ENCODE results near the gene KRT13.

KRT13 gene

DNA sequence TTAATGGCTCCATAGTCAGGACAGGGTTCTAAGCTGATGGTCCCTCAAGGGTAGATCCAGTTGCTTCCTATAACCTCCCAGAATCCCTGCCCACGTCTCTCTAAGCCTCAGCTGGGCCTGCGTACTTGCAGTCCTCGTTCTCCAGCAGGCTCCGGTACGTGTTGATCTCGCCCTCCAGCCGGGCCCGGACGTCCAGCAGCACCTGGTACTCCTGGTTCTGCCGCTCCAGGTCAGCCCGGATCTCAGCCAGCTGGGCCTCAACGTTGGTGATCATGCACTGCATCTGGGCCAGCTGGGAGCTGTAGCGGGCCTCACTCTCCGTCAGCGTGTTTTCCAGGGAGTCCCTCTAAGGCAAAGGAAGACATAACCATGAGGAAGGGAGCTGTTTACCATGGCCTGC is 42.7 kb downstream of the KRT13 start:
- Histone ChIP-seq H3K9ac (ENCODE audit: low read length) (no peak overlapping the region), H4K20me1 (ENCODE audit: insufficient read depth, low read length) (no peaks in the 10 kb centered on the region), H3K36me3 (ENCODE audit: insufficient read depth, low read length) (no peaks in the 10 kb centered on the region), H3K9me2 (ENCODE audit: low read depth, low read length) (no peaks in the 10 kb centered on the region), H3K4me3 (ENCODE audit: low read depth, low read length, poor library complexity, severe bottlenecking) (no peak overlapping the region), H3K27ac (ENCODE audit: low read depth, low read length, poor library complexity, severe bottlenecking) (no peak overlapping the region), H3K27me3 (ENCODE audit: insufficient read depth, low read length) (peaks cover 4% of the 10 kb centered on the region; the same call in 1 of the 2 replicates), H3K9me3 (ENCODE audit: low read length) (no peaks in the 10 kb centered on the region), H3F3A (ENCODE audit: insufficient read depth, low read length) (no peaks in the 10 kb centered on the region), H3K4me1 (ENCODE audit: insufficient read depth, low read length, severe bottlenecking) (no peaks in the 10 kb centered on the region), H2AFZ (ENCODE audit: low read length) (no peak overlapping the region), H3K79me2 (ENCODE audit: insufficient read depth, low read length) (no peaks in the 10 kb centered on the region), H3K4me2 (ENCODE audit: low read length) (no peak overlapping the region)
- no peak for TF ChIP-seq EZH2 (IDR thresholded peaks at IDR 0.05; ENCODE audit: borderline replicate concordance, low read length)
- TF ChIP-seq, protein P1, sequence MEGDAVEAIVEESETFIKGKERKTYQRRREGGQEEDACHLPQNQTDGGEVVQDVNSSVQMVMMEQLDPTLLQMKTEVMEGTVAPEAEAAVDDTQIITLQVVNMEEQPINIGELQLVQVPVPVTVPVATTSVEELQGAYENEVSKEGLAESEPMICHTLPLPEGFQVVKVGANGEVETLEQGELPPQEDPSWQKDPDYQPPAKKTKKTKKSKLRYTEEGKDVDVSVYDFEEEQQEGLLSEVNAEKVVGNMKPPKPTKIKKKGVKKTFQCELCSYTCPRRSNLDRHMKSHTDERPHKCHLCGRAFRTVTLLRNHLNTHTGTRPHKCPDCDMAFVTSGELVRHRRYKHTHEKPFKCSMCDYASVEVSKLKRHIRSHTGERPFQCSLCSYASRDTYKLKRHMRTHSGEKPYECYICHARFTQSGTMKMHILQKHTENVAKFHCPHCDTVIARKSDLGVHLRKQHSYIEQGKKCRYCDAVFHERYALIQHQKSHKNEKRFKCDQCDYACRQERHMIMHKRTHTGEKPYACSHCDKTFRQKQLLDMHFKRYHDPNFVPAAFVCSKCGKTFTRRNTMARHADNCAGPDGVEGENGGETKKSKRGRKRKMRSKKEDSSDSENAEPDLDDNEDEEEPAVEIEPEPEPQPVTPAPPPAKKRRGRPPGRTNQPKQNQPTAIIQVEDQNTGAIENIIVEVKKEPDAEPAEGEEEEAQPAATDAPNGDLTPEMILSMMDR (IDR thresholded peaks at IDR 0.05; ENCODE audit: low read length): no peak

DNA sequence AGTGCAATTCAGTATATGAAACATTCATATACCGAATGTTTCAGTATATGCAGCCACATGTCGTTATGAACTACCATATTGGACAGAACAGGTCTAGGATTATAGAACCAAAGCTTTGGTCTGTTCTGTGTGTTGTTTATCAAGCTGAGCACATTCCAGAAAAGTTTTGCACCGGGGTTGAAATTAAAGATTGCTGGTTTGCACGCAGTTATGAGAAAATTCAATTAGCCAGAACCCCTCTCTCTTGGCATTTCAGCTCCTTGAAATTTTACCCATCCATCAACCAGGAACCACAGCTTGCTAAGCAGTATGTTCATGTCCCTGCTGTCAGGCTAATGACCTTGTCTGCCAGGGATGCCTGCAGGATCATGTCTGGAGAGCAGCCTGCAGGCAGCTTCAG is 47.7 kb downstream of the KRT13 start:
- H3K9me3 ChIP-seq (ENCODE audit: low read length): no peaks in the 10 kb centered on the region
- H3K79me2 ChIP-seq (ENCODE audit: insufficient read depth, low read length): no peaks in the 10 kb centered on the region
- no peaks in the 10 kb centered on the region for H3K36me3 ChIP-seq (ENCODE audit: insufficient read depth, low read length)
- no peaks in the 10 kb centered on the region for H3F3A ChIP-seq (ENCODE audit: insufficient read depth, low read length)
- peaks cover 4% of the 10 kb centered on the region; the same call in 1 of the 2 replicates for H3K27me3 ChIP-seq (ENCODE audit: insufficient read depth, low read length)
- TF ChIP-seq EZH2 (IDR thresholded peaks at IDR 0.05; ENCODE audit: borderline replicate concordance, low read length): no peak
- TF ChIP-seq, protein P1 (IDR thresholded peaks at IDR 0.05; ENCODE audit: low read length): no peak
- H3K9me2 ChIP-seq (ENCODE audit: low read depth, low read length): no peaks in the 10 kb centered on the region
- no peak overlapping the region for H3K4me2 ChIP-seq (ENCODE audit: low read length)
- no peak overlapping the region for H2AFZ ChIP-seq (ENCODE audit: low read length)
- no peaks in the 10 kb centered on the region for H3K4me1 ChIP-seq (ENCODE audit: insufficient read depth, low read length, severe bottlenecking)
- no peaks in the 10 kb centered on the region for H4K20me1 ChIP-seq (ENCODE audit: insufficient read depth, low read length)
- no peak overlapping the region for H3K9ac ChIP-seq (ENCODE audit: low read length)
- H3K4me3 ChIP-seq (ENCODE audit: low read depth, low read length, poor library complexity, severe bottlenecking): no peak overlapping the region
- no peak overlapping the region for H3K27ac ChIP-seq (ENCODE audit: low read depth, low read length, poor library complexity, severe bottlenecking)

DNA sequence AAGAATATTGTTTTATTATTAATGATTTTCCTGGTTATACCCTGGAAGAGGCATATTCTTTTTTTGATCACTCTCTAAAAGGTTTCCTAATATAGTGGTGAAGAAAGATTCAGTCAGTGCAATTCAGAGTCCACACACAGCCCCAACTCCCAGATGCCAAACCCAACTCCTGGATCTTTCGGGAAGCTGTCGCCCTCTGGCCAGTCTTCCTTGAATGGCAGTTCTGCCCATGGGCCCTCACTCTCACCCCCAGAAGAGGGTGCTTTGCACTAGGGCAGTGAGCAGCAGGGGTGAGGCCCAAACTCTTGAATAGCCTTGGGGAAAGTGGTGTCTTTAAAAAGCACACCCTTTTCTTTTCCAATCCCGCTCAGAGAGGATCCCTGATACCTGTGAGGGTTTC is 49.2 kb downstream of the KRT13 start:
- H3K36me3 ChIP-seq (ENCODE audit: insufficient read depth, low read length): no peaks in the 10 kb centered on the region
- H3K9me3 ChIP-seq (ENCODE audit: low read length): no peaks in the 10 kb centered on the region
- no peak overlapping the region for H3K4me3 ChIP-seq (ENCODE audit: low read depth, low read length, poor library complexity, severe bottlenecking)
- TF ChIP-seq, protein P1 (IDR thresholded peaks at IDR 0.05; ENCODE audit: low read length): no peak
- no peak for TF ChIP-seq EZH2 (IDR thresholded peaks at IDR 0.05; ENCODE audit: borderline replicate concordance, low read length)
- no peak overlapping the region for H3K9ac ChIP-seq (ENCODE audit: low read length)
- H3K79me2 ChIP-seq (ENCODE audit: insufficient read depth, low read length): no peaks in the 10 kb centered on the region
- H3K4me1 ChIP-seq (ENCODE audit: insufficient read depth, low read length, severe bottlenecking): no peaks in the 10 kb centered on the region
- H2AFZ ChIP-seq (ENCODE audit: low read length): no peak overlapping the region
- H3F3A ChIP-seq (ENCODE audit: insufficient read depth, low read length): no peaks in the 10 kb centered on the region
- H4K20me1 ChIP-seq (ENCODE audit: insufficient read depth, low read length): no peaks in the 10 kb centered on the region
- H3K27ac ChIP-seq (ENCODE audit: low read depth, low read length, poor library complexity, severe bottlenecking): no peak overlapping the region
- H3K9me2 ChIP-seq (ENCODE audit: low read depth, low read length): no peaks in the 10 kb centered on the region
- peaks cover 4% of the 10 kb centered on the region; the same call in 1 of the 2 replicates for H3K27me3 ChIP-seq (ENCODE audit: insufficient read depth, low read length)
- H3K4me2 ChIP-seq (ENCODE audit: low read length): no peak overlapping the region

All from OCI-LY1 (cell line).